Skeletal muscle tissue (tissue), 1 donor: ENCODE data around the gene EIF5A2. TPM values are rescaled to one million over a fixed set of nuclear protein-coding genes. Genes with fewer than 3 reads are reported as not detected.

Experiments used
- total RNA-seq: library from RNA; depleted of rRNA; stranded (reverse); fragments of >200 nt; gene quantifications from one replicate; pipeline ENCODE4 v1.2.3, GENCODE V29; 2014

Gene EIF5A2
- total RNA-seq, 1 donor from 2014 or later: 1.0 TPM

Other genes starting within 250 kb of the EIF5A2 start
- 28.7 TPM for gene RPL22L1, start 38.4 kb downstream of the EIF5A2 start, total RNA-seq
- not detected for gene SLC2A2, start 118.1 kb upstream of the EIF5A2 start, total RNA-seq